HuH-7 (cell line): ENCODE measurements around the gene BANP.
"Not testable (repeated sequence)": the region's sequence is repeated elsewhere in the genome, so short reads cannot be mapped to it uniquely, and the experiment has no call there.

ENCODE experiments used
- DNase-seq: peaks from one replicate; pipeline ENCODE4 v3.0.0; 2011; ENCODE audit warnings: low spot score

BANP gene

DNA sequence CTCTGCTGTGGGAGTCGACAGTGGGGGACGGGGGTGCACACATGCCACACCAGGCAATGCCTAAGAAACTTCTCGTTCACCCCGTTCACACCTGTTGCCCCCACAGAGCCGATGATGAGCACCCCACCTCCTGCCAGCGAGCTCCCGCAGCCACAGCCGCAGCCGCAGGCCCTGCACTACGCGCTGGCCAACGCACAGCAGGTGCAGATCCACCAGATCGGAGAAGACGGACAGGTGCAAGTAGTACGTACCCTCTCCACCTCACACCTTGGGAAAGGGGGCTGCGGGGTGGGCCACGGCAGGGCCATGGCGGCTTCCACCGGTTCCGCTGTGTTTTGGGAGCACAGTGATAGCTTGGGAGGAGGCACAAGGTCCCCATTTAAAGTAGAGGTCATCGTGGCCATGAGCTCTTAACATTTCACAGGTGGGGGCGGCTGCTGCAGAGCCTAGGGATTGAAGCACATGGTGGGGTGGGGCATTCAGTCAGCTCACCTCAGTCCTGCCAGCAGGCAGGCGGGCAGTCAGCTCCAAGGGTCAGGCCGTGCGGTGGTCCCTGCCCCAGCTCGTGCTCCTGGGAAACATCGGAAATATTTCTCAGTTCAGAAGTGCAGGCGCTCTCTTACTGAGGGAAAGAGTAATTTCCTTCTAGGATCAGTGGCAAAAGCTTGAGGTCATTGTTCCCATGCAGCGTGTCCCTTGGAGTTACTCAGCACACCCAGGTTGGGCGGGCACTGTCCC, 81.9 kb downstream of the BANP start:
- not testable (repeated sequence) for DNase-seq

DNA sequence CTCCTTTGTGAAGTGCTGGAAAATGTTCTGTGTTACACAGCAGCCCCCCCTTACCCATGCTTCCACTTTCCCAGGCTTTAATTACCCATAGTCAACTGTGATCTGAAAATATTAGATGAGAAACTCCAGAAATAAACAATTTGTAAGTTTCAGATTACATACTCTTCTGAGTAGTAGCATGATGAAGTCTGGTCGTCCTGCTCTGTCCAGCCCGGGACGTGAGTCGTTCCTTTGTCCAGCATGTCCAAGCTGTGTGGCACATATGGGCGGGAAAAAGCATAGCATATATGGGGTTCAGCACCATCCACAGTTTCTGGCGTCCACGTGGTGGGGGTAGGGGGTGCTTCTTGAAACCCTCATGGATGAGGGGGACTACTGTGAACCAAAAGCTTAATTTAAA, 83.5 kb downstream of the BANP start:
- no peak for DNase-seq

- no peak for DNase-seq
Observed at GRCh38 chr16:88035292-88035691, 84.1 kb downstream of the BANP start.

DNA sequence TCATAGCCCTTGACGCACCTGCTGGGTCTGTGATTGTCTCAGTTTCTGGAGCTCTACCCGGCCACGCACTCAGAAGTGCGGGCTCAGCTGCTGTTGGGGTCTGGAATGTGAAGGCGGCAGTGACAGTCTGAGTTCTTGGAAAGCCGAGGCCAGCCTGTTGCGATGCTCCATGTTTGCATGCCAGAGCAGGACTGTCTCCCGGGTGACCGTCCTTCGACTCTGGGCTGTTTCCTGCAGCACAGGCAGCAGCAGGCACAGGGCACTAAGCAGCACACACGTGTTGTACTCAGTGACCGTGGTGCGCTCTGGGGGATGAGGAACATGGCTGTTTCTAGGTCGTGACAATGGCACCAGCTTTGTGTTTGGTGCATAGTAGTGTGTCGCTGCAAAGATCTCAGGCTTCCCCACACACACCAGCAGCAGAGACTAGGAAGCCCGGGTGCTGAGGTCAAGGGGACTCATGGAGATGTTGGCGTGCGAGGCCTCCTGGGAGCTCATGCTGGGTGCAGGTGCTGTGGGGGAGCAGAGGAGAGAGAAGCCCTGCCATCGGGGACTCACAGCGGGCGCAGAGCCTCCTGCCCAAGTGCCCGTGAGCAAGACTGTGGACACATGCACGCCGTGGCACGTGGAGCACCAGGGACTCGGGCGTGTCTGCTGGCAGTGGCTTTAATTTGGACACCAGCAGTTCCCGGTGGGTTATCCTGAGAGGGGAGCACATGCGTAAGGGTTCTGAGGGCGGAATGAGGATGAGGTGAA, 84.8 kb downstream of the BANP start:
- DNase-seq: not testable (repeated sequence)

DNA sequence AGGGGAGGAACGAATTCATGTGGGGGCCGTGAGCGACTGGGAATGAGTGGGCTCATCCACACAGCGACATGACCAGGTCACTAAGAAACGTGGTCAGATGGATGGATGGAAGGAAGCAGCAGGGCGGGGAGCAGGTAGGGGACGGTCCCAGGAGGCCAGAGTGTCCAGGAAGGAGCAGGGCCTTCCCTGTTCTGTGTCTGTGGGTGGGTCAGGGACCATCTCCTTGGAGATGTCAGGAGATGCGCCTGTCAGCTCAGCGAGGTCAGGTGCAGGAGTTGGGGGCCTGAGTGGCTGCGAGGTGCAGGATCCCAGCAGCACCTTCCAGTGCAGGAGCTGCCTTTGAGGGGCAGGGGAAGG, 85.4 kb downstream of the BANP start:
- DNase-seq: not testable (repeated sequence)

DNA sequence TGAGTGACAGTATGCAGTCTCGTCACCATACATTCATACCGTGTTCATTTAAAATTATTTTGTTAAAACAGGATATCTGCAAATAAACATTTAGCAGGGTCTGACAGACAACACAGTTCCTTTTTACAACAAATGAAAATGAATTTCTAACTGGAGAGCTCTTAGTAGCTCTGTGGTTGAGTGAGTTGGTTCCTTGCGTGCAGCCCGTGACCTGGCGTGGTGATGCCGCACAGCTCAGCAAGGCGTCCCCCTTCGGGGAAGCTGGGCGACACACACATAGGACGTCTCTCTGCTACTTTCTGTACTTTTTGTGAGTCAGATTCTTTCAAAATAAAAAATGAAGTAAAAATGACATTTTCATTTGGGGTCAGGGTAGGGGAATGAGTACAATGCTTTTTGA, 86.1 kb downstream of the BANP start:
- DNase-seq: not testable (repeated sequence)

- DNase-seq: not testable (repeated sequence)
Observed at GRCh38 chr16:88037876-88038525, 86.8 kb downstream of the BANP start.

- DNase-seq: not testable (repeated sequence)
Observed at GRCh38 chr16:88038526-88038908, 87.3 kb downstream of the BANP start.

GRCh38 chr16:88039591-88039990, 88.4 kb downstream of the BANP start:
- no peak for DNase-seq

DNA sequence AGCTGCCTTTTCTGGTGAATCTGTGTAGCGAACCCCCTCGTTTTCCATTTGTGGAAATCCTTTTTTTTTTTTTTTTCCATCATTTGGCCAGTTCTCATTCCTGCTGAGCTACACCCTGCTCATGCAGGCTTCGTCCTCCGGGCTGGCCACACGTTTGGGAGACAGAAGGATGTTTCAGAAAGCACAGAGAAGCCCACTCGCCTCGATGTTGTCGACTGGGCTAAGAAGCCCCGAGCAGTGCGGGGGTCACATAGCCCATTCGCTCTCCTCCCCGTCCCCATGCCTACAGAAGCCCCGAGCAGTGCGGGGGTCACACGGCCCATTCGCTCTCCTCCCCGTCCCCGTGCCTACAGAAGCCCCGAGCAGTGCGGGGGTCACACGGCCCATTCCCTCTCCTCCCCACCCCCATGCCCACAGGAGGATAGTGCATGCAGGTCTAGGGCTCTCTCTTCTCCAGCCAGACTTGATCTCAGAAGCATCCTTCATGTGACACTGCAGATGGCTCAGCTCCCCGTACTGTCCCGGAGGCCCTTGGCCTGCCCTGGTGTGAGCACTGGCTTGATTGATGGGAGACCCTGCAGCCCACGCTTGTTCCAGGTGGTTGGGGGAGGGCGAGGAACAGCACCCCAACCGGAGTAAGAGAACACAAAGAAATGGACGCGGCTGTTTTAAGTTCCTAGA, 89.1 kb downstream of the BANP start:
- not testable (repeated sequence) for DNase-seq

DNA sequence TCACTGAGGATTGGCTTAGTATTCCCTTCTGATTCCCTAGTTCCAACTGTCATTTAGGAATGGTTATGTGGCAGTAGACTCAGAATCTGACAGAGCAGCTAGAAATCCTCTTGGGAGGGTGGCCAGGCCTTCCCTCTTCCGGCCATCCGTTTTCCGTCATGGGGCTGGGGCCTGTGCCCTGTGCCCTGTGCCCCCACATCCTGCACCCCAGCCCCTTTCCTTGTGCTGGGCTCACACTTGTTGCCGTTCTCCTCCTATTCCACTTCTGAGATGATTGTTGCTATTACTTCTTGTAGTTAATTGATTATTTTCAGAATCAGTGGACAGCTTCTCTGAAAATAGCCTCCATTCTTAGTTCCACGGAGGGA, 89.6 kb downstream of the BANP start:
- DNase-seq: not testable (repeated sequence)

GRCh38 chr16:88041506-88041905, 90.3 kb downstream of the BANP start:
- DNase-seq: not testable (repeated sequence)

DNA sequence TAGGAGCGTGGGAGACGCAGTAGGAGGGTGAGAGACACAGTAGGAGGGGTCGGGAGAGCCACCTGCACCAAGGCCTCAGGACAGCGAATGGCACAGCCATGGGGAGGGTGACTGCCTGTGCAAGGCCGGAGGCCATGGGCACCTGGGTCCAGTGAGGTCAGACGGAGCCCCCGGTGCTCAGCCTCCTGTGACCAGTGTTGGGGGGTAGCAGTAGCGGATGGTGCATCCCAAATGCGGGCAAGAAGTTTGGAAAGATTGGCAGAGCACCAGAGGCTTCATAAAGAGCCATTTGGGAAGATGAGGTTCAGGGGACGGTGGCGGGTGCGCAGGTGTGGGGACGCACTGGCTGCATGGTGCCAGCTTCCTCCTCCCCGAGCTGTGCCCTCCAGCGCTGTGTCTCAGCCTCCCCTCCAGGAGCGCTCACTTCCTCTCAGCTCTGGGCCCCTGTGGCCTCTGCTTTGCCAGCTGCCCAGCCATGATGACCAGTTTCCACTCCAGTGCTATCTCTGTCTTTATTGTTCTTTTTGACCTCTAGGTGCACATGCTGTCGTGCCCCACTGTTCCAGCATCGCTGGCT, 90.8 kb downstream of the BANP start:
- DNase-seq: not testable (repeated sequence)

GRCh38 chr16:88043208-88043910, 92.1 kb downstream of the BANP start:
- DNase-seq: not testable (repeated sequence)

- DNase-seq: not testable (repeated sequence)
Observed at GRCh38 chr16:88044121-88044581, 92.9 kb downstream of the BANP start.

- DNase-seq: not testable (repeated sequence)
Observed at GRCh38 chr16:88045361-88045760, 94.1 kb downstream of the BANP start.

- DNase-seq: no peak
Observed at GRCh38 chr16:88045820-88046303, 94.6 kb downstream of the BANP start.

- no peak for DNase-seq
Observed at GRCh38 chr16:88047462-88047861, 96.2 kb downstream of the BANP start.

DNA sequence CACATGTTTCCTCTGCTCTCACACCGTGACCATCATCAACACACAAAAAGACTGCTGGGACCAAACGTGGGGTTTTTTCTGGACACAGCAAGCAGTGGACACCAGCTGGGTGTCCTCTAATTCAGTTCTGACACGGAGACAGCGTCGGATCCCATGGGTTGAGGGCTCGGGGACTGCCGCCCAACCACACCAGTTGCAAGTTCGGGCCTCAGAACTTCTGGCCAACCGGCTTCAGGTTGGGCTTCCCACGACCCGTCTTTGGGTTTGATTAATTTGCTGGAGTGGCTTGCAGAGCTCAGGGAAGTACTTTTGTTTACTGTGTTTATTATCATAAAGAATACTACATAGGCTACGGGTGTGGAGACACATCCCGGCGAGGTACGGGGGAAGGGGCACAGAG, 97.8 kb downstream of the BANP start:
- no peak for DNase-seq

- no peak for DNase-seq
Observed at GRCh38 chr16:88049561-88050545, 98.6 kb downstream of the BANP start.
